ENCODE data around the gene ASB10. TPM values are rescaled to one million over a fixed set of nuclear protein-coding genes. Genes with fewer than 3 reads are reported as not detected.

ASB10 gene
- total and polyA plus RNA-seq, 2 of the 8 experiments (the other 6 are each of a cell fraction or from before 2014, with no cell fraction given), result not detected

DNA sequence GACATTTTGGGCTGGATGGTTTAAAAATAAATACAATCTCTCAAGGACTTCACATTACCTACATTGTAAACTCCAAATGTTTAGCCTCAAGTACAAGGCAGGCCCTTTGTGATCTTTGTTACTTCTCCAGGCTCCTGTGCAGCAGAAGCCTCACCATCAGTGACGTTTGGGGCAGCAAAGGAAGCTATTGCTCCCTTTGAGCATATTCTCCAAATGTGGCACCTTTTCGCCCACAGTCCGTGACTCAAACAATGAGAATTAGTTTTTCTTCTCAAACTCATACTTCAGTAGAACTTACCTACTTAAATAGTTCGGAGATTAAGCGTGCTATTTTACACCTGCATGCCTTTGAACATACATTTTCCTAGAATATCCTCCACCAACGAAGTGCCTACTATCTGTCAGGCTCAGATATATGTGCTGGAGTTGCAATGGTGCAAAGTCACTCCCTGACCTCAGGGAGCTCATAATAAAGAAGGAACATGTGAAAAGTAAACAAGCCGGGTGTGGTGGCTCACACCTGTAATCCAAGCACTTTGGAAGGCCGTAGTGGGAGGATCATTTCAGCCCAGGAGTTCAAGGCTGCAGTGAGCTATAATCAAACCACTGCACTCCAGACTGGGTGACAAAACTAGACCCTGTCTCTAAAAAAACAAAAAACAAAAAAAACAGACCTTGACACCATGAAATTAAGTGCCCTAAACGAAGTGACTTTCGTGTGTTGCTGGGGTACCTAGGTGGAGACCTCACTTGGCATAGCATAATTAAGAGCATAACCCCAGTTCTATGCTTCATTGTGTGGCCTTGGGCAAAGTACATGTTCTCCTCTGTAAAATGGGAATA is 41.2 kb upstream of the ASB10 start:
- no peak overlapping the region for H2BK12ac ChIP-seq (ENCODE audit: low read depth, low read length)
- H3K4me3 ChIP-seq (ENCODE audit: extremely low read depth in 1 of 4, insufficient read depth in 2 of 4, low read depth in 3 of 4, low read length in 4 of 4), result peak overlapping the region; percentile 66 to 95 (median 90)
- H3K23me2 ChIP-seq (ENCODE audit: low read depth, low read length), result peaks cover 22% of the 10 kb centered on the region
- no peak overlapping the region for H3K18ac ChIP-seq (ENCODE audit: extremely low read depth, low read length)
- H3K79me1 ChIP-seq (ENCODE audit: low read depth, low read length), result peaks cover 7% of the 10 kb centered on the region
- peaks cover 0 to 3% of the 10 kb centered on the region in 2 experiments for H4K20me1 ChIP-seq (replicated peaks in 1 of 2; ENCODE audit: control insufficient read depth in 1 of 2, insufficient read depth in 2 of 2, low read length in 2 of 2)
- H3K56ac ChIP-seq (replicated peaks; ENCODE audit: insufficient read length, low read depth, low read length), result no peak overlapping the region
- peak overlapping the region; percentile 25 for H4K5ac ChIP-seq (ENCODE audit: insufficient read length, low read depth, low read length)
- POLR2A ChIA-PET (ENCODE audit: partially characterized antibody), result interaction anchor here (1.0 to 2.0 kb wide), 9 partner anchors 8 to 167 kb away, joined by 3 to 9 read pairs (median 4); no protein-coding TSS in a partner anchor
- no peak overlapping the region for H3K4ac ChIP-seq (replicated peaks; ENCODE audit: insufficient read length, low read depth, low read length)
- no peaks in the 10 kb centered on the region for H3K9me3 ChIP-seq (ENCODE audit: insufficient read depth in 2 of 2, low read depth in 1 of 2, low read length in 1 of 2)
- peak overlapping the region; percentile 72 to 86 for H3K4me2 ChIP-seq (ENCODE audit: insufficient read depth in 1 of 2, low read depth in 2 of 2, low read length in 2 of 2)
- no peak overlapping the region; the same call in 1 of the 2 replicates for H3K27ac ChIP-seq (ENCODE audit: low read depth, low read length)
- no peak overlapping the region for H3K14ac ChIP-seq (ENCODE audit: insufficient read length)
- H3K4me1 ChIP-seq (replicated peaks in 1 of 4; ENCODE audit: control insufficient read depth in 3 of 4, insufficient read depth in 4 of 4, low read length in 3 of 4), result peaks cover 5 to 9% (median 9%) of the 10 kb centered on the region in 4 experiments; a peak in 6 of 7 replicates
- 0 out of 2 replicates have a peak overlapping the region, but pooled peaks have one; percentile 69 for H2BK5ac ChIP-seq (ENCODE audit: low read depth, low read length)
- no peak overlapping the region for H3K23ac ChIP-seq (ENCODE audit: insufficient read length)
- H2BK15ac ChIP-seq (ENCODE audit: low read length), result no peak overlapping the region
- DNase-seq (ENCODE audit: low read depth in 1 of 2, low spot score in 2 of 2) (no peak), FAIRE-seq (no peak)
- peaks cover under 1 to 25% of the 10 kb centered on the region in 2 experiments; a peak in 3 of 4 replicates for H3K79me2 ChIP-seq (ENCODE audit: control insufficient read depth in 1 of 2, insufficient read depth in 2 of 2, low read length in 2 of 2)
- no peaks in the 10 kb centered on the region for H3K27me3 ChIP-seq (replicated peaks in 1 of 4; ENCODE audit: control insufficient read depth in 3 of 4, extremely low read depth in 1 of 4, insufficient read depth in 3 of 4, low read length in 3 of 4)
- H4K8ac ChIP-seq (ENCODE audit: extremely low read depth, insufficient read depth, low read length), result no peak overlapping the region
- no peak overlapping the region for H2BK20ac ChIP-seq (ENCODE audit: low read length)
- H4K91ac ChIP-seq (replicated peaks; ENCODE audit: insufficient read length, low read length), result no peak overlapping the region
- no peak overlapping the region for H2AK5ac ChIP-seq (ENCODE audit: low read depth, low read length)
- no peak overlapping the region for H2BK120ac ChIP-seq (replicated peaks; ENCODE audit: low read depth, low read length)
- 0 out of 2 replicates have a peak overlapping the region, but pooled peaks have one; percentile 8 for H2AFZ ChIP-seq (ENCODE audit: low read length)
- H3K9ac ChIP-seq (replicated peaks in 1 of 4; ENCODE audit: extremely low read depth in 1 of 4, low read depth in 3 of 4, low read length in 3 of 4), result peak overlapping the region in 3 of 4 experiments; percentile 3 to 75 (median 44); a peak in 6 of 7 replicates
- CTCF ChIA-PET (ENCODE audit: partially characterized antibody), result interaction anchor here (1.1 to 5.9 kb wide), 5 partner anchors 8 to 579 kb away, joined by 3 to 49 read pairs (median 4); no protein-coding TSS in a partner anchor
- H3K36me3 ChIP-seq (ENCODE audit: control insufficient read depth in 2 of 4, insufficient read depth in 4 of 4, low read length in 3 of 4), result peaks cover 10 to 19% (median 15%) of the 10 kb centered on the region in 4 experiments; a peak in 7 of 8 replicates
- 85% methylated on average over 10 of the region's 10 CpGs; no CpG with 5 or more reads in 1 of the 2 experiments for WGBS, 2 experiments (ENCODE audit: extremely low coverage in 1 of 2, insufficient coverage in 1 of 2, insufficient read length in 1 of 2, insufficient replicate concordance in 2 of 2, low coverage in 1 of 2, low lambda C conversion rate in 2 of 2, missing lambda C conversion rate in 1 of 2)
- TF ChIP-seq CTBP2 (IDR thresholded peaks at IDR 0.05; ENCODE audit: borderline replicate concordance, insufficient read depth, insufficient read length, low read length) (no peak), KDM4A (IDR thresholded peaks at IDR 0.05; ENCODE audit: low read depth, low read length, severe bottlenecking) (no peak), NRF1 (IDR thresholded peaks at IDR 0.05; ENCODE audit: low read depth, low read length) (no peak), CREB1 (IDR thresholded peaks at IDR 0.05) (no peak), GABPA (IDR thresholded peaks at IDR 0.05; ENCODE audit: borderline replicate concordance, insufficient read depth, low read length) (no peak), SIN3A (conservative IDR thresholded peaks at IDR 0.05 in 1 of 2, IDR thresholded peaks at IDR 0.05 in 1 of 2; ENCODE audit: low read depth in 1 of 2, low read length in 2 of 2) (no peak), TBP (IDR thresholded peaks at IDR 0.05; ENCODE audit: low read depth, low read length) (no peak), POU5F1 (IDR thresholded peaks at IDR 0.05; ENCODE audit: low read depth, low read length) (no peak), SP4 (IDR thresholded peaks at IDR 0.05; ENCODE audit: low read length) (no peak), SIX5 (IDR thresholded peaks at IDR 0.05; ENCODE audit: low read depth, low read length) (no peak), CEBPB (IDR thresholded peaks at IDR 0.05; ENCODE audit: low read depth, low read length) (no peak), RXRA (IDR thresholded peaks at IDR 0.05; ENCODE audit: insufficient read depth, low read depth, low read length) (no peak)
